Jurkat, Clone E6-1 (cell line): ENCODE results near the gene AMBRA1.
"Not testable (repeated sequence)": the region's sequence is repeated elsewhere in the genome, so short reads cannot be mapped to it uniquely, and the experiment has no call there.

ENCODE experiments used
- DNase-seq: peaks from one replicate; pipeline ENCODE4 v3.0.0-alpha.2; 2011; ENCODE audit warnings: low read depth, low spot score
- H3K4me3 ChIP-seq: 2 replicates; pipeline ENCODE4 v1.5.1; 2011; ENCODE audit warnings: mild to moderate bottlenecking, low read length, control low read depth, moderate library complexity

The AMBRA1 gene

DNA sequence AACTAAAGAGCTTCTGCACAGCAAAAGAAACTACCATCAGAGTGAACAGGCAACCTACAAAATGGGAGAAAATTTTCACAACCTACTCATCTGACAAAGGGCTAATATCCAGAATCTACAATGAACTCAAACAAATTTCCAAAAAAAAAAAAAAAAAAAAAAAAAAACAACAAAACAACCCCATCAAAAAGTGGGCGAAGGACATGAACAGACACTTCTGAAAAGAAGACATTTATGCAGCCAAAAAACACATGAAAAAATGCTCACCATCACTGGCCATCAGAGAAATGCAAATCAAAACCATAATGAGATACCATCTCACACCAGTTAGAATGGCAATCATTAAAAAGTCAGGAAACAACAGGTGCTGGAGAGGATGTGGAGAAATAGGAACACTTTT, 10.3 kb downstream of the AMBRA1 start:
- DNase-seq, H3K4me3 ChIP-seq: not testable (repeated sequence)

DNA sequence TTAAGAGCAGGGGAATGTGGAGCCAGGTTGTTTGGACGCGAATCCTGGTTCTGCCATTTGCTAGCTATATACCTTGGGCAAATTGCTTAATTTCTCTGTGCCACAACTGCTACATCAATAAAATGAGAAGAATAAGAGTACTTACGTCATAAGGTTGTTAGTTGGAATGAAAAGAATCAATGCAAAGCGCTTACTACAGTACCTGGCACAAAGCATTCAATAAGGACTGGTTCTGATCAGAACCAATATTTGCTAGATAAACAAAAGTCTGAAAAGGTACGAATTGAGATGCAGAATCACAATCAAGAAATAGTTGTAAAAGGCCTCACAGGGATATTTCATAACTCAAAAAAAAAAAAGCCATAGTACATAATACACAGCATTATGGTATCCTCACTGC, 11.2 kb downstream of the AMBRA1 start:
- DNase-seq, result no peak
- no peak overlapping the region for H3K4me3 ChIP-seq

DNA sequence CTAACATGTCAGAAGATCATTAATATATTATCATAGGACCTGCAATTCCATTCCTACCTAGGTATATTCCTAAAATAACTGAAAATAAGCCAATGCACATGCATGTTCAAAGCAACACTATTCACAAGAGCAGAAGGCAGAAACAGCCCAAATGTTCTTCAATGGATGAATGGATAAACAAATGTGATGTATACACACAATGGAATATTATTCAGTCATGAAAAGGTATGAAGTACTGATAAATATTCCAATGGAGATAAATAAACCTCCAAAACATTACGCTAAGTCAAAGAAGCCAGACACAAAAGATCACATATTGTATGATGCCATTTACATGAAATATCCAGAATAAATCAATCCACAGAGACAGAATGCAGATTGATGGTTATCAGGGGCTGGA, 16.8 kb downstream of the AMBRA1 start:
- no peak for DNase-seq
- H3K4me3 ChIP-seq, result no peak overlapping the region

DNA sequence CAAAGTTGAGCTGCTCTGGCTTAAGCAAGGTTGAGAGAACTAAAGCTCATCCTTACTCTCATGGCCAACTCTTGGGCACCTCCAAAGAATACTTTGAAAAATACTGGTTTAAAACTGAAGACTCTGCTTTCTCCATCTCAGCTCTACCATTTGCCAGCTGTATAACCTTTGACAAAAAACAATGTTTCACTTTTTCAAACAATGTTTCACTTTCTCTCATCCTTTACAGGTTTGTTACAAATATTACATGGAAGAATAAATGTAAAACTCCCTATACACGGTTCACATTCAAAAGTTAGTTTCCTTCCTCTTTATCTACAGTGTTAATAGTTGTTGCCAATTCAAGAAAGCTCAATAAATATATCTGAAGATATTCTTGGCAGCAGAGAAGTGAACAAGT, 19.2 kb downstream of the AMBRA1 start:
- H3K4me3 ChIP-seq, result no peak overlapping the region
- DNase-seq, result no peak

DNA sequence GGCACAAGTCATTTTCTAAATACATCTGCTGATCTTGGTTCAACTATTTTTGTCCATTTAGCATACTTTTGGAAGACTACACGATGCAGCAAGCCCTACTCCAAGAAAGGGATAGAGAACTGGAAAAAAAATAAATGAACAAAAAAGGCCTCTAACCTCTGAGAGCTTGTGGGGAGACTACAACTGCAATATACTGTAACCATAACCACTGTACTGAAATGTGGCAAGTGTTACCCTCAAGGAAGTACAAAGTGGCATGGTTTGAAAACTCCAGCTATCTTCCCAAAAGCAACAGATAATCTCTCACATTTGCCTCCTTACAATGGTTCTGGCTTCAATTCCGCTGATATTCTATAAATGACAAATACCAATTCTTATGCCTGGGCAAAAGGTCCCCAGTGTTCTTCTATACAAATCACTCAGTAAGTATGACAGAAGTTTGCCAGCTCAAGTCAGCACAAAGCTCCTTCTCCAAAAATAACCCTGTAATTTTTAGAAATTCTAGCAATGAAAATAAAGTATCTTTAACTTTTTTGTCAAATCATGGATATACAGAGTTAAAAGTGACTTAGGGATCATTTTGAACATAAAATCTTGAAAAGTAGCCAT, 22.9 kb downstream of the AMBRA1 start:
- DNase-seq, result peak; percentile 29
- H3K4me3 ChIP-seq, result no peak overlapping the region

GRCh38 chr11:46565232-46565840, 28.5 kb downstream of the AMBRA1 start:
- no peak overlapping the region for H3K4me3 ChIP-seq
- no peak for DNase-seq

DNA sequence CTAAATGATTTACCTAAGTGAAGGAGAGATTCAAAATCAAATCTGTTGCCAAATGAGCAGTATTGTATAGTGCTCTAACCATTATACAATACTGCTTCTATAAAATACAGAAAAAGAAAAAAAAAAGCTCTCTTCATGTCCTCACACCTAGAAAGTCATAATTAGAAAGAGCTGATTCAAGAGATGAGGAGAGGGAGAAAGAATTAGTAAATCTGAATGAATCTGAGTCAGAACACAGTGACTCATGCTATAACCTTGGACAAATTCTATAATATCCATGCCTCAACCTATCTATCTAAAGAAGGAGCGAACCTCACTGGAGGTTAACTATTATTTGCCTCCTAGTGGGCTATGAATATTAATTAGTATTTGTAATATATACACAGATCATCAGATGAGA, 29.4 kb downstream of the AMBRA1 start:
- H3K4me3 ChIP-seq, result no peak overlapping the region
- no peak for DNase-seq

GRCh38 chr11:46562527-46562926, 31.3 kb downstream of the AMBRA1 start:
- DNase-seq, result no peak

DNA sequence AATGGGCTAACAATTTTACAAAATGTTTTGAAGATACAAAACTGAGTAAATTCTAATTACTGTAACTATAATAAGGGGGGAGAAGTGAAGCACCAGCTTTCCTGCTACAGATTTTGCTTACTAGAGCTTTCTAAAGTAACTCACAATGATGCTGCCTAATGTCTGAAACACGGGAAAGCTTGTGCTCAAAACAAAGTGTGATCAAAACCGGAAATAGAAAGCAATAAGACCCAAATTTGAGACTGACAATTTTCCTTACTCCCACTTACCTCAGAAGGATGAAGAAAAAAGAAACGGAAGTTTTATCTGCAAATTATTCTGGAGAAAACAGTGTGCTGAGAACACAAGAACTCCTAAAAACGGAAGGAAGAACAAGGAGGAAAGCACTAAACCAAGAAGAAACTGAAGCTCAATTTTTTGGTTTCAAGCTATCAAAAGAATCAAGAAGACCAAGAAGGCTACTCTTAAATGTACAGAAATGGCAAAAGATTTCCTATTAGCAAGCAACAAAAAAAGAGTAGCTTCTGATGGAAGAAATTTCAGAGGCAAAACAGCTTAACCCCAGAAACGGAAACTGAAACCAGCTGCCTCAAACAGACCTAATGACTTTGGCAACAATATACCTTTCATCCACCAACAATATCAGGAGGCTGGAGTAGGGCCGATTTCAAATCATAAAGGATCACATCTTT, 33.4 kb downstream of the AMBRA1 start:
- peak; percentile 57 for DNase-seq
- H3K4me3 ChIP-seq, result peak overlapping the region; percentile 46

More at GRCh38 chr11:46562527-46562926, 31.3 kb downstream of the AMBRA1 start:
- no peak overlapping the region for H3K4me3 ChIP-seq

GRCh38 chr11:46559815-46560214, 34.0 kb downstream of the AMBRA1 start:
- peak overlapping the region; percentile 46 for H3K4me3 ChIP-seq
- no peak for DNase-seq

GRCh38 chr11:46557684-46558151, 36.1 kb downstream of the AMBRA1 start:
- no peak for DNase-seq
- H3K4me3 ChIP-seq, result no peak overlapping the region

DNA sequence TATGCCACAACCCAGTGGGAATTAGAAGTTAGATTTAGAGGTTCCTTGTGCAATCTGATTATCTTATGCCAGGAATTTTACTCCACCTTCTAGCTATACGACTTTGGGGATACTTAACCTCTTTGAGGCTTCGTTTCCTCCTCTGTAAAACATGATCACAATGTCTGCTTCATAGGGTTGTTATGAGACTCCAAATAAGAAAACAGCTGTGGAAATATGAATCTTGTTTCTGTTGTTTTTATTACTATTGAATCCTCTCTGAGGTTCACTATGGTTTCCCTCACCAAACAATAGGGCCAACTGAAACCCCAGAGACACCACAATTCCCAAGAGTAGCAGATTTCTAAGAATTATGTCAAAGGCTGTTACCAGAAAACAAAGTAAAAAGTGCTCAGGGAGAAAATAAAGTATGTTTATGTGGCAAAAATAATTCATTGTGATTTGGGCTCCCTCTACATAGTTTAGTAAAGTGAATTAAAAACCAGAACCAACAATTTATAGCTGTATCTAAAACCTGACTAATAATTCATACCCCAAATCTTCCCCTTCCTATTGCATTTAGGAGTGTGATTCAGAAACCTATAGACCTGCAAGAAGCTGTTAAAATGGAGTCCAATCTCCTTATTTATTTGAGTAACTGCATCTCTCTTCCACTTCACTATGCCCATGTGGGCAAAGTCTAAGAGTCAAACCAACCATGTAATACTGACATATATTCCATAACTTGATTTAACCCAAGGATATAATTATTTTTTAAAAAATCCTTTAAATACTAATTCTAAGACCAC, 38.4 kb downstream of the AMBRA1 start:
- H3K4me3 ChIP-seq, result no peak overlapping the region
- no peak for DNase-seq

GRCh38 chr11:46554213-46555147, 39.3 kb downstream of the AMBRA1 start:
- no peak for DNase-seq
- H3K4me3 ChIP-seq, result no peak overlapping the region

GRCh38 chr11:46553814-46554212, 40.0 kb downstream of the AMBRA1 start:
- H3K4me3 ChIP-seq, result no peak overlapping the region
- no peak for DNase-seq

DNA sequence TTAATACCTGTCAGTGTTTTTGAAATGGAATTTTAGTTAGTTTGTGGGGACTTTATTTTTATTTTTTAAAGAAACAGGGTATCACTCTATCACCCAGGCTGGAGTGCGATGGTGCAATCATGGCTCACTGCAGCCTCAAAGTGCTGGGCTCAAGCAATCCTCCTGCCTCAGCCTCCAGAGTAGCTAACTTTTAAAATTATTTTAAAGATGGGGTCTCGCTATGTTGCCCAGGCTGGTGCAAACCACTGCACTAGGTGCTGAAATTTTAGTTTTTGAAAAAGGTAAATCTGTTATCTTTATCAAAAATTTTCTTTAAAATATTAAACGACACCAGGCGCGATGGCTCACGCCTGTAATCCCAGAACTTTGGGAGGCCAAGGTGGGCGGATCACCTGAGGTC, 42.6 kb downstream of the AMBRA1 start:
- no peak for DNase-seq
- no peak overlapping the region for H3K4me3 ChIP-seq

DNA sequence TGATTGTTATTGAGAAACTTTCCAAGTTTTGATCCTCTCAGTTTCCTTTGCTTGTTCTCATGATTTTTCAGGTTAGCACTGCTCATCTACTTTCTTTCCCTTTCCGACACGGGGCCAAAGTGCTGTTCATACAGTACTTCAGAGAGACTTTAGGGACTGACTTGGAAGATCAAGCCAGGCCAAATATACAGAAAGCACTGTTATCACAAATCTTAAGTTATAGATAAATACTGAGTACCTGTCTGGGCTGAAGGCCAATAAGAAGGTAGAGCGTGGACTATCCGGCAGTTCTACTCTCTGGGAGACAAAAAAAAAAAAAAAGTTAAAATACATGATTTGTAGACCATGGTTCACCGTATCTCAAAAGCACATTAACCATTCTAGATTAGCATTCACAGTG, 46.2 kb downstream of the AMBRA1 start:
- H3K4me3 ChIP-seq, result no peak overlapping the region
- DNase-seq, result no peak

- no peak for DNase-seq
- no peak overlapping the region for H3K4me3 ChIP-seq
Observed at GRCh38 chr11:46543564-46543963, 50.3 kb downstream of the AMBRA1 start.

- DNase-seq, result no peak
- H3K4me3 ChIP-seq, result no peak overlapping the region
Observed at GRCh38 chr11:46541593-46542371, 52.0 kb downstream of the AMBRA1 start.
